HG03196 (cell line): ENCODE measurements around the gene MOB3B.
"Not testable (repeated sequence)": the region's sequence is repeated elsewhere in the genome, so short reads cannot be mapped to it uniquely, and the experiment has no call there.

Source experiments
- ATAC-seq: cut with Tn5 transposase; IDR thresholded peaks from one replicate; pipeline ENCODE4 v1.9.1; 2021; ENCODE audit not compliant: unreplicated experiment

The MOB3B gene

GRCh38 chr9:27451207-27451797 is 78.3 kb downstream of the MOB3B start:
- no peak for ATAC-seq

GRCh38 chr9:27450752-27451151 is 78.9 kb downstream of the MOB3B start:
- no peak for ATAC-seq

- ATAC-seq: not testable (repeated sequence)
These were observed 81.3 kb downstream of the MOB3B start for GRCh38 chr9:27448356-27448755.

GRCh38 chr9:27447031-27447683 is 82.5 kb downstream of the MOB3B start:
- no peak for ATAC-seq

- ATAC-seq: no peak
These were observed 83.9 kb downstream of the MOB3B start for GRCh38 chr9:27445688-27446087.

GRCh38 chr9:27445057-27445595 is 84.5 kb downstream of the MOB3B start:
- ATAC-seq: no peak

- no peak for ATAC-seq
These were observed 87.2 kb downstream of the MOB3B start for GRCh38 chr9:27442464-27442863.

- peak; percentile 90 for ATAC-seq
These were observed 87.9 kb downstream of the MOB3B start for GRCh38 chr9:27441741-27442070.

- ATAC-seq: peak; percentile 39
These were observed 88.5 kb downstream of the MOB3B start for GRCh38 chr9:27440888-27441740.

- no peak for ATAC-seq
These were observed 91.1 kb downstream of the MOB3B start for GRCh38 chr9:27438522-27438921.

- ATAC-seq: no peak
These were observed 91.8 kb downstream of the MOB3B start for GRCh38 chr9:27437652-27438373.

GRCh38 chr9:27436234-27436633 is 93.4 kb downstream of the MOB3B start:
- ATAC-seq: no peak

GRCh38 chr9:27433631-27434325 is 95.8 kb downstream of the MOB3B start:
- no peak for ATAC-seq

- no peak for ATAC-seq
These were observed 97.3 kb downstream of the MOB3B start for GRCh38 chr9:27432308-27432707.

- ATAC-seq: no peak
These were observed 98.0 kb downstream of the MOB3B start for GRCh38 chr9:27431543-27432147.

- no peak for ATAC-seq
These were observed 98.7 kb downstream of the MOB3B start for GRCh38 chr9:27430750-27431535.

GRCh38 chr9:27429917-27430316 is 99.7 kb downstream of the MOB3B start:
- ATAC-seq: no peak

- no peak for ATAC-seq
These were observed 100.2 kb downstream of the MOB3B start for GRCh38 chr9:27429436-27429835.

GRCh38 chr9:27428551-27428950 is 101.1 kb downstream of the MOB3B start:
- ATAC-seq: no peak
